SU-DHL-6 (cell line): Measurements from ENCODE around the gene E2F3.

ENCODE experiments used
- CTCF ChIP-seq: fragments of 200-600 bp; sonication (generic); IDR thresholded peaks from one replicate; pipeline ENCODE4 v1.5.1; 2017; ENCODE audit warnings: antibody characterized with exemption, mild to moderate bottlenecking, low read length, moderate library complexity; ENCODE audit not compliant: insufficient read depth, poor library complexity, severe bottlenecking
- EZH2phosphoT487 ChIP-seq: fragments of 200-600 bp; sonication (generic), shearing (Covaris generic); conservative IDR thresholded peaks from 2 replicates; pipeline ENCODE4 v1.6.1; 2018; ENCODE audit warnings: mild to moderate bottlenecking, antibody characterized with exemption, low read length, moderate library complexity, mixed read lengths

GRCh38 chr6:20401205-20402091, at the start of gene E2F3:
- TF ChIP-seq CTCF (no peak), EZH2phosphoT487 (no peak)
